Gastroesophageal sphincter (tissue), 3 donors: Measurements from ENCODE around the gene TRAF2.

Experiments
- POLR2A ChIP-seq, 2 donors: fragments of 450-650 bp; IDR thresholded peaks; one replicate each; pipeline ENCODE4 v1.6.1; 2017; ENCODE audit warnings: antibody characterized with exemption in 2 of 2, mild to moderate bottlenecking in 2 of 2, moderate library complexity in 1 of 2
- TF ChIP-seq, protein P1 (sequence below), 4 experiments: fragments of 200-600 bp in 2 of 4; fragments of 450-650 bp in 2 of 4; sonication (generic) in 1 of 4; IDR thresholded peaks; one replicate each; pipeline ENCODE4 v1.5.1; 2017 to 2019; ENCODE audit warnings: antibody characterized with exemption in 4 of 4, mild to moderate bottlenecking in 2 of 4, moderate library complexity in 2 of 4

DNA sequence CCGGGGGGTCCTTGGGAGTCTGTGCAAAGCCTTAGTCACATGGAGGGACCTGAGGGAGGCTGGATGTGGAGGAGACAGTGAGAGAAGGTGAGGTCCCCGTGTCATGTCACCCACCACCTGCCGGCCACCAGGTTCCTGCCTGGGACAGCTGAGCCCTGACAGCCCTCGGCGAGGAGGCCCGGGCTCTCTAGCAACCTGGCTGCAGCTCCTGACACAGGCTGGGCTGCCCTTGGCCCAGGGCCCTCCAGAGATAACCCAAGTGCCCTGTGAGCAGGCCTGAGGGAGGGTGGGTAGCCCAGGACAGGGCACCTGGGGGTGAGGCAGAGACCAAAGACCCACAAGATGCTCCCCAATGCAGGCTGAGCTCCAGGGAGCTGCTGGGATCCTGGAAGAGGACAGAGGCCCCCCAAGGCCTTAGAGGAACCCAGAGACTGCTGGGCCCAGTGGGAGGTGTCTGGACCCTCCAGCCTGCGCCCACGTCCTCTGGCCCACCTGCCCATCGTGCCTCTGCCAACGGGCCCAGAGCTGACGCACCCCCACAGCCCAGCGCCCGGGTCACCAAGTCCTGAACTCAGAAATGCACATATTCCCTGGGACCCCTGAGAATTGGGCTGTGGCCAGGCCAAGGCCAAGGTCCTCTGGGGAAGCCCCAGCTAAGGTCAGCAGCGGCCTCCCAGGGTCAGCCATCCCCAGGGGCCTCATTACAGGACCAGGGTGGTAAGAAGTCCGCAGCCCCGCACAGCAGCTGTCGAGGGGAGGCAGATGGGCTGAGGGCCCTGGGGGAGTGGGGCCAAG lies 82.2 kb downstream of the TRAF2 start:
- TF ChIP-seq, protein P1, sequence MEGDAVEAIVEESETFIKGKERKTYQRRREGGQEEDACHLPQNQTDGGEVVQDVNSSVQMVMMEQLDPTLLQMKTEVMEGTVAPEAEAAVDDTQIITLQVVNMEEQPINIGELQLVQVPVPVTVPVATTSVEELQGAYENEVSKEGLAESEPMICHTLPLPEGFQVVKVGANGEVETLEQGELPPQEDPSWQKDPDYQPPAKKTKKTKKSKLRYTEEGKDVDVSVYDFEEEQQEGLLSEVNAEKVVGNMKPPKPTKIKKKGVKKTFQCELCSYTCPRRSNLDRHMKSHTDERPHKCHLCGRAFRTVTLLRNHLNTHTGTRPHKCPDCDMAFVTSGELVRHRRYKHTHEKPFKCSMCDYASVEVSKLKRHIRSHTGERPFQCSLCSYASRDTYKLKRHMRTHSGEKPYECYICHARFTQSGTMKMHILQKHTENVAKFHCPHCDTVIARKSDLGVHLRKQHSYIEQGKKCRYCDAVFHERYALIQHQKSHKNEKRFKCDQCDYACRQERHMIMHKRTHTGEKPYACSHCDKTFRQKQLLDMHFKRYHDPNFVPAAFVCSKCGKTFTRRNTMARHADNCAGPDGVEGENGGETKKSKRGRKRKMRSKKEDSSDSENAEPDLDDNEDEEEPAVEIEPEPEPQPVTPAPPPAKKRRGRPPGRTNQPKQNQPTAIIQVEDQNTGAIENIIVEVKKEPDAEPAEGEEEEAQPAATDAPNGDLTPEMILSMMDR (IDR thresholded peaks at IDR 0.05), result no peak
- TF ChIP-seq POLR2A (IDR thresholded peaks at IDR 0.05), result no peak
